Renal cortical epithelial cell (primary cell): ENCODE results near the gene ERCC5. TPM values are rescaled to one million over a fixed set of nuclear protein-coding genes. Genes with fewer than 3 reads are reported as not detected.

Experiments
- DNase-seq: peaks from one replicate; pipeline ENCODE4 v3.0.0-alpha.2; 2011; ENCODE audit warnings: low read depth
- total RNA-seq: library from RNA; depleted of rRNA; stranded (reverse); fragments of >200 nt; gene quantifications from 2 replicates; pipeline ENCODE4 v1.2.3, GENCODE V29; 2014

ERCC5 gene
- total RNA-seq, 1 donor from 2014 or later: 78.0 TPM

DNA sequence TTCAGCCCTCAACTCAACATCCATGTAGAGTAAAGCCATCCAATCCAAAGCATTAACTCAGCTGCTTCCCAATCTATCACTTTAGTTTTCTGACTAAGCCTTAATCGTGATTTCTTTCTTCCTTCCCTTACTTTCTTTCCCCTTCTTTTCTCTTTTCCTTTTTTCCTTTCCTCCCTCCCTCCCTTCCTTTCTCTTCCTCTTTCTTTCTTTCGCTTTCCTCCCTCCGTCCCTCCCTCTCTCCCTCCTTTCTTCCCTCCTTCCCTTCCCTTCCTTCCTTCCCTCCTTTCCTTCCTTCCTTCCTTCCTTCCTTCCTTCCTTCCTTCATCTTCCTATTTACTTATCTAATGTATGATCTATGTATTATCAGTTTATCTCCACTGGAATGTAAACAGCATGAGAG lies 71.2 kb downstream of the ERCC5 start:
- DNase-seq: no peak

GRCh38 chr13:102922184-102922583 lies 76.4 kb downstream of the ERCC5 start:
- DNase-seq: no peak

Other genes with a start within 250 kb of the ERCC5 start
- 59.9 and 76.1 TPM in 2 replicates for gene TPP2, start 249.0 kb upstream of the ERCC5 start, total RNA-seq
- gene METTL21C, start 151.0 kb upstream of the ERCC5 start, total RNA-seq: not detected in 2 replicates
- gene TEX30, start 72.2 kb upstream of the ERCC5 start, total RNA-seq: 16.0 and 37.0 TPM in 2 replicates
- gene POGLUT2, start 47.1 kb upstream of the ERCC5 start, total RNA-seq: 15.3 and 50.2 TPM in 2 replicates
- gene BIVM, start 46.9 kb upstream of the ERCC5 start, total RNA-seq: 13.2 and 56.8 TPM in 2 replicates
- gene SLC10A2, start 220.4 kb downstream of the ERCC5 start, total RNA-seq: not detected in 2 replicates